ENCODE results near the gene GLA.

Gene GLA

GRCh38 chrX:101407748-101408531, at the start of gene GLA, which contains the start of gene HNRNPH2:
Gene GLA (minus strand): TSS chrX:101407925. CDS start chrX:101407903, 22 bp downstream.
Gene HNRNPH2 (plus strand): TSS chrX:101408222. CDS start chrX:101411989, 3,767 bp downstream.
- DNase-seq (ENCODE audit: low read depth, low spot score): peak; percentile 99

- DNase-seq (ENCODE audit: low read depth, low spot score): no peak
Measured at GRCh38 chrX:101452056-101452455, 44.3 kb upstream of the GLA start.

DNA sequence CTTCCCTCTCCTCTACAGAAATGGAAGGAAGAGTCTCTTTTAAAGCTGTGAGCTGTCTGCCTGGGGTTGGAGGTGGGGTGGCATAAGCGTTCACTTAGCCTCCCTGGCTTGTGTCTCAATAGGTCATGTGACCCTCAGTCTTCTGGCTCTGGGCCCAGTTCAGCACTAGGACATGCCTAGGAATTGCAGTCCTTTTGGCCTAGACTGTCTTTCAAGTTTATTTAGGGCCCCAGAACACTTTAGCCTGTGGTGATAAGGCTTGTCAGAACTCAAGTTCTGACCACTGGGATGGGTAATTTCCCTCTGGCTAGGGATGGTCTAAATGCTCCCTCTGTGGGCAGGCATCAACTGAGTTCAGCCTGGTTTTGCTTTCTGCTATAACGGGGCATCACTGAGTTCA, 43.2 kb upstream of the GLA start:
- peak; percentile 8 for DNase-seq (ENCODE audit: low read depth, low spot score)

- DNase-seq (ENCODE audit: low read depth, low spot score): peak; percentile 22
Measured at GRCh38 chrX:101450085-101450484, 42.4 kb upstream of the GLA start.

- DNase-seq (ENCODE audit: low read depth, low spot score): no peak
Measured at GRCh38 chrX:101449279-101449678, 41.6 kb upstream of the GLA start.

GRCh38 chrX:101442085-101442484, 34.4 kb upstream of the GLA start:
- DNase-seq (ENCODE audit: low read depth, low spot score): no peak

DNA sequence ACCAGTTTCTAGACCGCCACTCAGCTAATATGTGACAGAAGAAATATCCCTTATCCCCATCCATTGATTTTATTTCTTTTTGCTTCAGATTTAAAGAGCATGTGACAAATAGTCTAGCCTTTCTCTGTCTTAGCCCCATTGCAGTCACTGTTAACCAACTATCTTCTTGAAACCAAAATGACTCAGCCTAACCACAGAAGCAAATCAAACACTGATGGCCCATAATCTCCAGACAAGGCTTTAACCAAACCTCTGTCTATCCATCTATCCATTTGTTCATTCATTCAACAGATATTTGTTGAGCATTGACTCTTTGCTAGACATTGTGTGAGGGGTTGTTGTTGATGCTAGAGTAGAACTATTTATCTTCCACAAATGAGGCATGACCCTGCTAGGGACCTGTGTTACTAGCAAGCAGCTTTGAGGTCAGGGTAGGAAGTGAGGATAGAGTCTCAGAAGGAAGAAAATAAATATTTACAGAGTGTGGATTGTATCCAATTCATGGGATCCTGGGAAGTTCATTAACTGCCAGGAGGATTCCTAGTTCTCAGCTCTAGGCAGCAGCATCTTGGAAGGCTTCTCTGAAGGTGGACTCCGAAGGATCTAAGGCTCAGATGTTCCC, 22.8 kb upstream of the GLA start:
- DNase-seq (ENCODE audit: low read depth, low spot score): no peak

GRCh38 chrX:101429934-101430333, 22.2 kb upstream of the GLA start:
- DNase-seq (ENCODE audit: low read depth, low spot score): no peak

- DNase-seq (ENCODE audit: low read depth, low spot score): no peak
Measured at GRCh38 chrX:101427954-101428353, 20.2 kb upstream of the GLA start.

DNA sequence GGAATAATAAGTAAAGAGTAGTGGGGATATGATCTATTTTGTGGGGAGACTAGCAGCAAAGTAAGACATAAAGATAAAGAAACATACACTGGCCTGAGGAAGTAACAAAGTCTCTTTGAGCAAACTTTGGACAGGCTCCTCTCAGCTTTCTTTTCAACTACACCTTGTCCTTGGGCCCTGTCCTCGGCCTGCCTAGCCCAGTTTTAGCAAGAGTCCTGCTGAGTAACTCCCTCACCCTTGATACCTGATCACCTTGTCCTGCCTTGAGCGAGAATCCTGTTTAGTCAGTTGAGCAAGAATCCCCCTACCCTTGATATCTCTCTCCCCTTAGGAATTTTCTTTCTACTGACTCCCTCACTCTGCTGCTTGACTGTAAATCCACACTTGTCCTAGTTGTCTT, 11.8 kb upstream of the GLA start:
- DNase-seq (ENCODE audit: low read depth, low spot score): peak; percentile 69

- DNase-seq (ENCODE audit: low read depth, low spot score): peak; percentile 82
Measured at GRCh38 chrX:101417981-101418841, 10.5 kb upstream of the GLA start.

DNA sequence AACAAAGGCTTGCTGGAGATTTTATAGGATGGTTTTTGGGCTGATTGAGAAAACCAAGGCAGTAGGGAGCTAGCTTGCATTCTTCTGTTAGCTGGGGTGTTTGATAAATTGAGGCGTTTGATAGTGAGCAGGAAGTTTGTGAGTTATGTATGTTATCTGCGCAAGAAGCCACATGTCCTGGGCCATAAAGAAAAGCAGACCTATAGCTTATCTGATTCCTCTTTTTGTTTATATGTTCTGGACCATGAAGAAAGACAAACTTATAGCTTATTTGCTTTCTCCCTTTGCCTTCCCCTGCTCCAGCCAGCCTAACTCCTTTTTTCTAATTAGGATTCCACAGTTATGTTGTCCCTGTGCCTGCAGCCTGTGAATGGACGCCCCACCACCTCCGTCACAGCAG, 9.5 kb upstream of the GLA start:
- no peak for DNase-seq (ENCODE audit: low read depth, low spot score)

DNA sequence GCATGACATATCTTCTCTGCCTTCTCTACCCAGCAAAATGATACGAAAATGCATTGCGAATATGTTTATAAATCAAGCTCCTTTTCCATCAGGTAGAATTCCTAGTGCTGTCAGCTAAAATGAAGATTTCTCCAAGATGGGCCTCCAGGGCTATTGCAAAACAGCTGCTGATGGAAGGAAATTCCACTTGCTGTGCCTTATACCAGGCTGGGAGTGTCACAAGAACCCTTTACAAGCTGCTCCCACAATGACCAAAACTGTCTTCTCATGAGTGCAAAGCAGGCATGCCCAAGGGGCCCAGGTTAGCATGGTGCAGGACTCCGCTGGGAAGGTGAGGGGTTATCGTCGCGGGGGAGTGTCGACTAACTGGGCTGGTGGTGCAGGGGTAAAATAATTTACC, 9.0 kb upstream of the GLA start:
- no peak for DNase-seq (ENCODE audit: low read depth, low spot score)

DNA sequence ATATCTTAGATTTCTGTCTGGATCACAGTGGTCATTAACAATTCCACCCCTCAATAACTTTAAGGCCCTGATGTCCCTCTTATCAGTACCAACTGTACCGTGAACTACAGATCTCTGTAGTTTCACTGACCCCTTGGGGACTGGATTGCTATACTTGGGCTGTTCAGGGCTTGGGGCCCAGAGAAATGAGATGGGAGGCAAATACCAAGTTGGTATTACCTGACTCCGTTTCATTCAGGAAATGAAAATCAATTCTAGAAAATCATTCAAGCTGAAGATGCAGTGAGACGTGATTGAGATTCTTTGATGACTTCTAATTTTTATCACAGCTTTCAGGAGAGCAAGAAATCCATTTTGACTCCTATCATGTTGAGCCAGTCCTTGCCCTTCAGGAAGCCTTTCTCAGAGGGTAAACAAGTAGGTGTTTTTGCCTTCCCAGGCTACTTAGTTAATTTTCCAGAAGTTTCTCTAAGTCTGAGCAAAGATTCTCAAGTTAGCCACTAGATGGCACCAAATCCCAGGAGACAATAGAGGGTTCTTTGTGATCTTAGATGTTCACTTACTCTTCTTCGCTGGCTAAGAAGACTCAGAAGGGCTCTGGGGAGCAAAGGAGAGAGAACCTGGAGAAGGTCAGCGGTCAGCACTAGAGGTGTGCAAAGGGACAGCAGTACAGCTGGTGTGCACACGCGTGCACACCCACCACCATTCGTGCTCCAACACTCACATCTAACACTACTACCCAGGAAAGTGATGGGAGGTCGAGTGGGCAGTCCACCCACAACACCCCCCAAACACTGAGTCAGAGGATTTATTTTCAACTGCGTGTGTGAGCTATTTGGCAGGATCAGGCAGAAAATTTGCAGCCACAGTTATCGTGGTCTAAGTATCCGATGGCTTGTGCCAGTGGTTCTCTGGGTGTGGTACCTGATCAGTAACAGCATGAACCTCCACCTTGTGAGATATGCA, 7.7 kb upstream of the GLA start:
- peak; percentile 70 for DNase-seq (ENCODE audit: low read depth, low spot score)

DNA sequence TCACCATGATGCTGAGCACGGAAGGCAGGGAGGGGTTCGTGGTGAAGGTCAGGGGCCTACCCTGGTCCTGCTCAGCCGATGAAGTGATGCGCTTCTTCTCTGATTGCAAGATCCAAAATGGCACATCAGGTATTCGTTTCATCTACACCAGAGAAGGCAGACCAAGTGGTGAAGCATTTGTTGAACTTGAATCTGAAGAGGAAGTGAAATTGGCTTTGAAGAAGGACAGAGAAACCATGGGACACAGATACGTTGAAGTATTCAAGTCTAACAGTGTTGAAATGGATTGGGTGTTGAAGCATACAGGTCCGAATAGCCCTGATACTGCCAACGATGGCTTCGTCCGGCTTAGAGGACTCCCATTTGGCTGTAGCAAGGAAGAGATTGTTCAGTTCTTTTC, 4.3 kb upstream of the GLA start:
- no peak for DNase-seq (ENCODE audit: low read depth, low spot score)

DNA sequence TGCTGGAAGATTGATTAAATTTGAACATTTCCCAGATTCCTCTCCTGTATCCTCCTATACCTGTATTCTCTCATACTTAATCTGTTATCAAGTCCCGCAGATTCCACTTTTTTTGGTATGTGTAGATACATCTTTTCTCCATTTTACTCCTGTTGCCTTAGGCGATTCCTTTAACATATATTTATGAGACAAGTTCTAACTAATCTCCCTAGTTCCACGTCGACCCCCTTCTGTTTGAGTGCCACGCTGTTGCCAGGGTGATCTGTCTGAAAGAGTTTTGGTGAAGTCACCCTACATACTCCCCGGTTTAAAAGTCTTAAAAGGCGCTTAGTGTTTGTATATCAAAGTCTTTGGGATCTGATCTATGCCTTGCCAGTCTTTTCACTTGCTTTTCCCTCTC, 2.7 kb upstream of the GLA start:
- DNase-seq (ENCODE audit: low read depth, low spot score): no peak

DNA sequence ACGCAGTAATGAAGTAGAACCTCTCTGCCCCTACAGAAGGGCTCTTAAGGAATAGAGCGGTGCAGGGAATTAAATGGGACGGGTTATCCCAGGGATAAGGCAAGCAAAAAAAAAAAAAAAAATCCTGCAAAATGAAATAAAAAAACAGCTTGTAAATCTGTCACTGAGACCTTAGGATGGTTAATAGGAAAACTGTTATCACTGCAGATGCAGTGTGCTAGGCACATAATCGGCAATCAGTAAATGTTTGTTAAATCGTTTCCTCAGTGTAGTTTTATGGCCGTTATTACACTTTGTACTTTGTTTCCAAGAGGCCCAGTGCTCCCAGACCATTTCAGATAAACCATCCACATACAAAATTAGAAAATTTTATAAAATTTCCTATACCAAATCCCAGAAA, 1.3 kb upstream of the GLA start:
- peak; percentile 40 for DNase-seq (ENCODE audit: low read depth, low spot score)

GRCh38 chrX:101408532-101408841, 762 bp upstream of the GLA start:
- no peak for DNase-seq (ENCODE audit: low read depth, low spot score)

DNA sequence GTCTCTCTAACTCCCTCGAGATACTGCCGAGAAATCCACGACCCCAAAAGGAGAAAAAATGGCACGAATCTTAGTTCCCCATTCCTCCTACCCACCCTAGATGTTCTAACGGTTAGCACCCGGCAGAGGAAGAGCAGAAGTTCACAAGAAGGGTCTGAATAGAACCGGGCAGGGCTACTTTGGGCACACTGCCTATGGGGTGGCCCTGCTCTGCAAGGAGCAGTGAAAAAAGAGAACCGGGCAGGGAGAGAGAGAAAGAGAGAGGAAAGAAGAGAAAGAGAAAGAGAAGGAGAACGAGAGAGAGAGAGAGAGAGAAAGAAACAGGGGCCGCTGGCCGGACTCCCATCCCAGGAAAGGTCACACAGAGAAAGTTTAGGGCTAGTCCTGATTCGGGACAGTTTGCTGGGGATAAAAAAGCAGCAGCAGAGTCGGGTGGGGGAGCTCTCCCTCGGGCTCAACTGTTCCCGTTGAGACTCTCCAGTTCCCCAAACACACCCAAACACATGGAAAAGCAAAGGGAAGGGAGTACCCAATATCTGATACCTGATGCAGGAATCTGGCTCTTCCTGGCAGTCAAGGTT, 468 bp downstream of the GLA start:
- DNase-seq (ENCODE audit: low read depth, low spot score): no peak

- no peak for DNase-seq (ENCODE audit: low read depth, low spot score)
Measured at GRCh38 chrX:101399825-101400224, 7.9 kb downstream of the GLA start.

DNA sequence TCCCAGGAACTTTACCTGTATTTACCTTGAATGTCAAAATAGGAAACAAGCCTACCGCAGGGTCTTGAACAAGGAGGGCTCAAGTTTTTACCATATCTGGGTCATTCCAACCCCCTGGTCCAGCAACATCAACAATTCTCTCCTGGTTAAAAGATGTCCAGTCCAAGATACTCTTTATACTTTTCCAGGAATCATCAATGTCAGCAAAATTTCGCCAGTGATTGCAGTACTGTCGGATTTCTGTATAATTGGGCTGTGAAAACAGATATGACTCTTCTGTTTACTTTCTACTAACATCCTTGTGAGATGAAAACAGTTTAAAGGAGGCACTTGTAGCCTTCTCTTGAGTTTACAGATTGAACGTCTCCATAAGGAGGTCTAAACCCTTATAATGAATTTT, 9.0 kb downstream of the GLA start:
- no peak for DNase-seq (ENCODE audit: low read depth, low spot score)

All from ELF-1 (cell line).